Measurements from ENCODE around the gene DXO.
"Not testable (repeated sequence)": the region's sequence is repeated elsewhere in the genome, so short reads cannot be mapped to it uniquely, and the experiment has no call there.

DNA sequence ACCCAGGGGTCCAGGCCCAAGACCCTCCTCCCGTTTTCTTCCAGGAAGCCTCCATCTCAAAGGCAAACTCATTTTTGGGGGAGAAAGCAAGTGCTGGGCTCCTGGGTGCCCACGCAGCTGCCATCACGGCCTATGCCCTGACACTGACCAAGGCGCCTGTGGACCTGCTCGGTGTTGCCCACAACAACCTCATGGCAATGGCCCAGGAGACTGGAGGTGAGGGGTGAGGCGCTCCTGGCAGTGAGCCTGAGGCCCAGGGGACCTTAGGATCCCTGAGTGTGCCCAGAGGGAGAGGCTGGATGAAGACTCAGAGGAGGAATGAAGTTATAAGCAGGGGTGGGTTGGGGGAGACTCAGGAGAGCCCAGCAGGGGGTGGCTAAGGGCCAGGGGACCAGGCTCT lies 24.4 kb upstream of the DXO start:
- not testable (repeated sequence) for TF ChIP-seq POLR2A, CTCF (IDR thresholded peaks at IDR 0.05)

All from heart left ventricle (tissue), 13 donors.